BE2C (cell line): Measurements from ENCODE around the gene SLC17A4.

Source experiments
- DNase-seq: peaks from one replicate; pipeline ENCODE4 v3.0.0-alpha.2; 2020
- H3K27me3 ChIP-seq: fragments of 250-450 bp; sonication (Bioruptor Pico); 2 replicates; pipeline ENCODE4 v1.5.1; 2020; ENCODE audit warnings: mild to moderate bottlenecking
- H3K36me3 ChIP-seq: fragments of 250-450 bp; sonication (Bioruptor Pico); 2 replicates; pipeline ENCODE4 v1.5.1; 2020; ENCODE audit warnings: mild to moderate bottlenecking
- H3K4me1 ChIP-seq: fragments of 250-450 bp; sonication (Bioruptor Pico); 2 replicates; pipeline ENCODE4 v1.5.1; 2020
- H3K4me3 ChIP-seq: 2 replicates; pipeline ENCODE4 v1.5.1; 2011; ENCODE audit warnings: low read depth, low read length
- H3K9me3 ChIP-seq: fragments of 250-450 bp; sonication (Bioruptor Pico); 2 replicates; pipeline ENCODE4 v1.5.1; 2020
- TF ChIP-seq, protein P1 (sequence below): IDR thresholded peaks from 2 replicates; pipeline ENCODE4 v1.5.1; 2012; ENCODE audit warnings: mild to moderate bottlenecking, low read depth, low read length

Gene SLC17A4

DNA sequence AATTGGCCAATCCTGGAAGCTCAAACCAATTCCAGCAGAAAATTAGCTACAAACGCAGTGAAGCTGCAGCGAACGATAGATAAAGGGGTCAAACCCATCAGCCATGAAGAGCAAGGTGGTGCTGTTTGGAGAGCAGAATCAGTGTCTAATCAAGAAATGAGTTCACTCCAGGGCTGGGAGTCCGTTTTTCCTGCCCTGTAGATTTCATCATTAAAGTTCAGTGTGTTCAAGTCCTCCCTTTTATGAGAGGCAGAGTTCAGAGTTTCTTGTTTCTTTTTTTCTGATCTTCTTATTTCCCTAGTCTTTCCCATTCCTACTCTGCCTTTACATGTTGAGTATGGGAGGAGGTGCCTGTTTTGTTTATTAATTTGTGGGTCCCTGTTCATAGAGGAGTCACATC is 46.9 kb downstream of the SLC17A4 start:
- TF ChIP-seq, protein P1, sequence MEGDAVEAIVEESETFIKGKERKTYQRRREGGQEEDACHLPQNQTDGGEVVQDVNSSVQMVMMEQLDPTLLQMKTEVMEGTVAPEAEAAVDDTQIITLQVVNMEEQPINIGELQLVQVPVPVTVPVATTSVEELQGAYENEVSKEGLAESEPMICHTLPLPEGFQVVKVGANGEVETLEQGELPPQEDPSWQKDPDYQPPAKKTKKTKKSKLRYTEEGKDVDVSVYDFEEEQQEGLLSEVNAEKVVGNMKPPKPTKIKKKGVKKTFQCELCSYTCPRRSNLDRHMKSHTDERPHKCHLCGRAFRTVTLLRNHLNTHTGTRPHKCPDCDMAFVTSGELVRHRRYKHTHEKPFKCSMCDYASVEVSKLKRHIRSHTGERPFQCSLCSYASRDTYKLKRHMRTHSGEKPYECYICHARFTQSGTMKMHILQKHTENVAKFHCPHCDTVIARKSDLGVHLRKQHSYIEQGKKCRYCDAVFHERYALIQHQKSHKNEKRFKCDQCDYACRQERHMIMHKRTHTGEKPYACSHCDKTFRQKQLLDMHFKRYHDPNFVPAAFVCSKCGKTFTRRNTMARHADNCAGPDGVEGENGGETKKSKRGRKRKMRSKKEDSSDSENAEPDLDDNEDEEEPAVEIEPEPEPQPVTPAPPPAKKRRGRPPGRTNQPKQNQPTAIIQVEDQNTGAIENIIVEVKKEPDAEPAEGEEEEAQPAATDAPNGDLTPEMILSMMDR: no peak
- Histone ChIP-seq H3K36me3 (no peaks in the 10 kb centered on the region), H3K9me3 (no peaks in the 10 kb centered on the region), H3K4me3 (no peak overlapping the region), H3K4me1 (no peaks in the 10 kb centered on the region), H3K27me3 (no peaks in the 10 kb centered on the region)
- DNase-seq: no peak

- TF ChIP-seq, protein P1: no peak
- DNase-seq: no peak
- H3K4me1 ChIP-seq: no peaks in the 10 kb centered on the region
- H3K27me3 ChIP-seq: no peaks in the 10 kb centered on the region
- no peaks in the 10 kb centered on the region for H3K9me3 ChIP-seq
- H3K4me3 ChIP-seq: no peak overlapping the region
- no peaks in the 10 kb centered on the region for H3K36me3 ChIP-seq
These were observed 50.3 kb downstream of the SLC17A4 start for GRCh38 chr6:25804804-25805203.

- TF ChIP-seq, protein P1: no peak
- no peaks in the 10 kb centered on the region for H3K36me3 ChIP-seq
- no peak for DNase-seq
- no peak overlapping the region for H3K4me3 ChIP-seq
- H3K4me1 ChIP-seq: no peaks in the 10 kb centered on the region
- no peaks in the 10 kb centered on the region for H3K27me3 ChIP-seq
- no peaks in the 10 kb centered on the region for H3K9me3 ChIP-seq
These were observed 60.7 kb downstream of the SLC17A4 start for GRCh38 chr6:25815194-25815593.

DNA sequence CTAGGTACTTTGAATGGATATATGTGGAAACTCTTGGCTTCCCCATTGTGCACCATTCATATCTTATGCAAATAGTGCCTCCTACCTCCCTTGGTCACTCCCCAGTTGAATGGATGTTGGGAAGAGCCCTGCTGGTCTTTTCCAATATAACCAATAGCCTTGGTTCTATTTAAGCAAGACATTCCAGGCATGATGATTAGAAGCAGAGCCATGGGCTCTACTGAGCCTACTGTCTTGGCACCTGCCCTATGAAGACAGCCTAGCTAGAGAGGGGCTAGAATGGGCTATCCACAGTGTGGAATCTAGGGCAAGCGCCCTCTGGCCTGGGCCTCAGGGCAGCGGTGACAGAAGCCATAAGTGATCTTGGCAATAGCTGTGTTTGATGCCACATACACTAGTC is 61.7 kb downstream of the SLC17A4 start:
- no peaks in the 10 kb centered on the region for H3K9me3 ChIP-seq
- H3K4me1 ChIP-seq: no peaks in the 10 kb centered on the region
- DNase-seq: no peak
- no peaks in the 10 kb centered on the region for H3K36me3 ChIP-seq
- no peak overlapping the region for H3K4me3 ChIP-seq
- H3K27me3 ChIP-seq: no peaks in the 10 kb centered on the region
- TF ChIP-seq, protein P1: no peak

GRCh38 chr6:25821341-25821740 is 66.8 kb downstream of the SLC17A4 start:
- Histone ChIP-seq H3K4me1 (no peaks in the 10 kb centered on the region), H3K27me3 (no peaks in the 10 kb centered on the region), H3K4me3 (no peak overlapping the region), H3K9me3 (no peaks in the 10 kb centered on the region), H3K36me3 (no peaks in the 10 kb centered on the region)
- TF ChIP-seq, protein P1: no peak
- DNase-seq: no peak

DNA sequence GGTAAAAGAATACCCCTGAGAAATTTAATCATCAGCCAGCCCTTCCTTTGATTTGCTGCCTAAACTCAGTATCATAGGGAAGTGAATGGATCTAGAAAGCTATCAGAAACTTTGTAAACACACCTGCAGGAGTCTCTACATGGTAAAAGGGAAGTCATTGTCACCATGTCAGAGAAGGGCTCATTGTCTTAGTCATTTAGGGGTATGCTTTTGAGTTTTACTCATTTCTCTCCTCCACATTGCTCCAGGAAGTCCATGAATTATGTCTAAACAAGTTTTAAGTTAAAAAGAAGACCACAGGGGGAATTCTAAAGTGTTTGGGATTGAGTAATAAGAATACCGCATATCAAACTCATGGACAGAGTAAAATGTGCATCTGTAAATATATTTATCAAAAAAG is 74.8 kb downstream of the SLC17A4 start:
- no peaks in the 10 kb centered on the region for H3K27me3 ChIP-seq
- H3K9me3 ChIP-seq: no peaks in the 10 kb centered on the region
- no peak overlapping the region for H3K4me3 ChIP-seq
- DNase-seq: no peak
- TF ChIP-seq, protein P1: no peak
- no peaks in the 10 kb centered on the region for H3K36me3 ChIP-seq
- no peaks in the 10 kb centered on the region for H3K4me1 ChIP-seq
